ENCODE measurements around the gene HTT.

HTT gene
- 201 to 609 (median 320) reads per million in 18 experiments for total RNA-seq

DNA sequence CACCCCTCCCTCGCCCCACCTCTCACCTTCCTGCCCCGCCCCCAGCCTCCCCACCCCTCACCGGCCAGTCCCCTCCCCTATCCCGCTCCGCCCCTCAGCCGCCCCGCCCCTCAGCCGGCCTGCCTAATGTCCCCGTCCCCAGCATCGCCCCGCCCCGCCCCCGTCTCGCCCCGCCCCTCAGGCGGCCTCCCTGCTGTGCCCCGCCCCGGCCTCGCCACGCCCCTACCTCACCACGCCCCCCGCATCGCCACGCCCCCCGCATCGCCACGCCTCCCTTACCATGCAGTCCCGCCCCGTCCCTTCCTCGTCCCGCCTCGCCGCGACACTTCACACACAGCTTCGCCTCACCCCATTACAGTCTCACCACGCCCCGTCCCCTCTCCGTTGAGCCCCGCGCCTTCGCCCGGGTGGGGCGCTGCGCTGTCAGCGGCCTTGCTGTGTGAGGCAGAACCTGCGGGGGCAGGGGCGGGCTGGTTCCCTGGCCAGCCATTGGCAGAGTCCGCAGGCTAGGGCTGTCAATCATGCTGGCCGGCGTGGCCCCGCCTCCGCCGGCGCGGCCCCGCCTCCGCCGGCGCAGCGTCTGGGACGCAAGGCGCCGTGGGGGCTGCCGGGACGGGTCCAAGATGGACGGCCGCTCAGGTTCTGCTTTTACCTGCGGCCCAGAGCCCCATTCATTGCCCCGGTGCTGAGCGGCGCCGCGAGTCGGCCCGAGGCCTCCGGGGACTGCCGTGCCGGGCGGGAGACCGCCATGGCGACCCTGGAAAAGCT lies at the start of gene HTT, which contains the start of gene HTT-AS:
Gene HTT (plus strand): TSS at position 604 of the 768 bp plus-strand sequence. CDS start 145 bp downstream, at position 749.
Gene HTT-AS (minus strand): TSS at position 461 of the 768 bp plus-strand sequence.
- DNase-seq: peak; percentile 96 to 98

DNA sequence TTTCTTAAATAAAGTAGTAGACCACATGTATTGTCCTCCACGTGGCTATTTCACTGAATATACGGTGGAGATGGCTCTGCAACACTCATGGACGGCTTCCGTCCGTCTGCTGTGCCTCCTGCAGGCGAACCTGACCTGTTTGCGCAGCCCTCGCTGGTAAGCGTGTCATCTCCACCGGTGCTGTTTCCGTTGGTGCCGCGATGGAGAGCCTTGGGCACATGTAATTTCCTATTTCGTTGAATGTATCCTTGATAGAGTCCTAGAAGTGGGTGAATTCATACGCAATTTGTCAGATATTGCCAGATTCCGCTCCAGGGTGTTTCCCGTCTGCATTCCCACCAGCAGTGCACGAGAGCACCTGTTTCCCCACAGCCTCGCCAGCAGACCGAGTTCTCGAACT lies 48.6 kb upstream of the HTT start:
- DNase-seq: no peak

- DNase-seq: no peak
Observed at GRCh38 chr4:3026540-3026939, 47.9 kb upstream of the HTT start.

DNA sequence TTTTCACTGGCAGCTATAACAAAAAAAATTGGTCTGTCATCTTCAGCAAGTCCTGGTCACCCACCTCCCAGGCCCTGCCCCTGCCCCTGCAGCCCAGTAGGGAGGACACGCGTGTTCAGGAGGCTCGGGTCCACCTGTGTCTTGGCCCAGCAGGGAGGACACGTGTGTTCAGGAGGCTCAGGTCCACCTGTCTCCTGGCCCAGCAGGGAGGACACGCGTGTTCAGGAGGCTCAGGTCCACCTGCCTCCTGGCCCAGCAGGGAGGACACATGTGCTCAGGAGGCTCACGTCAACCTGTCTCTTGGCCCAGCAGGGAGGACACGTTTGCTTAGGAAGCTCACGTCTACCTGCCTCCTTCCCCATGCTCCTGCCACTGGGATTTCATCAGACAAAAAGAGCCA lies 45.0 kb upstream of the HTT start:
- no peak for DNase-seq

DNA sequence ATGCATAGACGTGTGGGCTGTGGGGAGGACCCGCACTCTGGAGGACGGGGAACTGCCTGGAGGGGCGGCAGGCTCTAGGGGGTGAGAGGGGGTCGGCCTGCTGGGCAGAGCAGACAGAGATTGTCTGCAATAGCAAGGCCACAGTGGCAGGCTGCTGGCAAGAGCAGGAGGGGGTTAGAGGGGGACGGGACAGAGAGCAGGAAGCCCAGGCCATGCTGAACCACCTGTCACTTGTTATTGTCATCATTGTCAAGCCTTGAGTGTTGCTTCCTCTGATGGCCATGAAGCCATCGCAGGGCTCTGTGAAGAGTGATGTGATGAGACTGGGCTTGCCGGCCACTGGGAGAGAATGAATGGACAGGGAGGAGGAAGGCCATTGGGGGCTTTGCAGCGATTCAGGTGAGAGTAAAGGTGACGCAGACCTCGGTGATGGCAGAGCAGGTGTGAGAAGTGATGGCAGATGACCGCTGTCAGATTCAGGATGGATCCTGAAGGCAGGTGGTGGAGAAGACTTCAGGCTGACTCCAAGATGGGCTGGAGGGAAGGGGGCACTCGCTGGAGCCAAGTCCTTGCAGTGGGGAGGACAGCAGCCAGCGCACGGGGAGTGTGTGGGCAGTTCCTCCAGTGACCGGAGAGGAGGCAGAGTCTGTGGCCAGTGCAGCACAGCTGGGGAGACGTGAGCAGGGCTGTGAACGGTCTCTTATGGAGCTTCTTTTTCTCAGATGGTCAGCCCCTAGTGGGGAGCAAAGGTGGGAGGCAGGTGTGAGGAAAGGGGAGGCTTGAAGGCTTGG lies 43.7 kb upstream of the HTT start:
- no peak for DNase-seq

- DNase-seq: no peak
Observed at GRCh38 chr4:3031357-3032082, 43.0 kb upstream of the HTT start.

- no peak for DNase-seq
Observed at GRCh38 chr4:3034231-3034630, 40.2 kb upstream of the HTT start.

GRCh38 chr4:3035249-3035648 lies 39.2 kb upstream of the HTT start:
- DNase-seq: no peak

DNA sequence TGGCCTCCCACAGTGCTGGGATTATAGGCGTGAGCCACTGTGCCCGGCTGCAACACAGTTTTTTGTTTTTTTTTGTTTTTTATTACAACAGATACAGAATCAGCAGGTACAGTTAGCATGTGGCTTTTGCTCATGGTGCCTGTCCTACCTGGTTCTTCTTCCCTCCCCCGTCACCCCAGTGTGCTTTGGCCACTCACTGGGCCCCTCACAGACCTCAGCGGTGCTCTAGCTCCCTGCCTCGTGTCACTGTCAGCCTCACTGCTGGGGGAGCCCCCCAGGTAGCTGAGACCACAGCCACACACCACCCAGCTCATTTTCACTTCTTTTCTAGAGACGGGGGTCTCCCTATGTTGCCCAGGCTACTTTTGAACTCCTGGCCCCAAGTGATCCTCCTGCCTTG lies 38.8 kb upstream of the HTT start:
- DNase-seq: no peak

DNA sequence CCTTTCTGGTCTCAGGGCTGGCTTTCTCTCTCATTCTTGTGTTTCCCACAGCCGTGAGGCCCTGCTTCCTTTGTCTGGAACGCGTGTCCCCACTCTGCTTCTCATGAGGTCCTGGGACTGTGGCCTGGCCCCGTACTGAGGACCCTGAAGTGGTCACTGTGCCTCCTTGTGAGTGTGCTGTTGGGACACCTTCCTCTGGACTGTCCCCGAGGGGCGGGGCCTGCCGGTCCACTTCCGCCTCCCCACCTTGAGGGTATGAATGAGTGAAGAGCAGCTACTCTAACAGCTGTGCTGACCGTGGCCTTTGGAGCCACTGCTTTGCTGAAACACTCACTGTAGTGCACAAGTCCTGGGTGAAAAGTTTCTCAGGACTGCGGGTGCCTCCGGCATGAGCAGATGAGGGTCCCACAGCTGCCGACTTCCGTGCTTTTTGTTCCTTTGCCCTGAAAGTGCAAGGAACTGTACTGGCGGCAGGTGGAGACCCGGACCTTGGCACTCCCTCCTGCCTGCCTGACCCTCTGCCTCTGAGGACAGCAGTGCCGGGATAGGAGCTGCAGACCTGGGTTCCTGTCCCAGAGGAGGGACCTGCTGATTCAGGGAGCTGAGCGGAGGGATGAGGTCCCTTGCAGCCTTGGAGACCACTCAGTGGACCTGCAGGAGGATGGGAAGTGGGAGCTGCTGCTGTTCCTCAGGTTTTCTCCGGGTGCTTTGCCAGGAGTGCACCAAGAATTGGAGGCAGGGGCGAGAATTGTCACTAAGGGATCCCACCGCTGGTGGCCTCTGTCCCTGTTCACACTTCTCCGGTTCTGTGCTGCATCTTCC lies 38.1 kb upstream of the HTT start:
- DNase-seq: no peak

DNA sequence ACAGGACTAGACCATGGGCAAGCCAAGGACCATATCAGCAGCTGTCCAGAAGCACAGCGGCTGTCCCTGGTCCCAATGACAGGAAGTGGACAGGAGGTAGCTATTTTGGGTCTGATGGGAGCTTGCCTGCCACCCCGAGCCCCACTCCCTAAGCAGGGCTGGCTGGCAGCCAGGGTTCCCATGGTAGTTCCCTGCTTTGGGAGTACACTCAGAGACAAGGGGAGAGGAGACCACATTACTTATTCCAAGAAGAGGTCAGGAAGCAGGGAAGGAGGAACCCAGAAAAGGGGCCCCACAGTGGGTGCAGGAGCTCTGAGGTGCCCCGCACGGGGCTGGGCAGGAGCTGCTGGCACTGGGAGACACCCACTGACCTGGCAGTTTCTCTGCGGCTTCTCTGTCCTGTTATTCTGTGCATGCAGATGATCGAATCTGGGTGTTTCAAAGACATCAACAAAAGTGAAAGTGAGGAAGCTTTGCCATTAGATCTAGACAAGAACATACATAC lies 36.5 kb upstream of the HTT start:
- no peak for DNase-seq

- no peak for DNase-seq
Observed at GRCh38 chr4:3039706-3040366, 34.6 kb upstream of the HTT start.

DNA sequence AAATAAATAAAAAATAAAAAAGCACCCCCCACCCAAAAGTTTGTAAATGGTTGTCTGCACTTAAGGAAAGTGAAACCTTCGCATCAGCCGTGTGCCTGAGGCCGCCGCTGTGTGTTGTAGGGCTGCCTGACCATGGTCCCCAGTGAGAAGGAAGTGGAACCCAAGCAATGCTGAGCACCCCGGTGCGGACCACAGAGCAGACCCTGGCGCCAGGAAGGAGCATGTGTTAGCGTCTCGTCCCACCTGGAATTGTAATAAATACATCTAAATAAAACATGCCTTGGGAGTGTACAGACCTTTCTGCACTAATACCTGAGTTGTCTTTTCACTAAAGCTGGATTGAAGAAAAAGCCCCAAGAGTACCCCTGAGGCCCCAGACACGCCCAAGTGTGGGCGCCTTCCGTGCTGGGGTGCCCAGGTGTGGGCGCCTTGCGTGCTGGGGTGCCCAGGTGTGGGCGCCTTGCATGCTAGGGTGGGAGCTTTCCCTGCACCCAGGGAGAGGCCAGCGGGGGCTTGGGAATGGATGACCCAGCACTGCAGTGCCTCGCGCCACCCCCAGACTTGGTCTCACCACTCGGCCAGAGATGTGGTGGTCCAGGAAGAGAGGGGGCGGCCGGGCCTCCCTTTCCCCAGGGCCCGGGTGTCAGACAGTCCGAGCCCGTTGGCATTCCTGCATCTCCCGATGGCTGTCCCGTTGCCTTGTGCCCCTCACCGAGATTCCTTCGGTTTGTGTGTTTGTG lies 33.9 kb upstream of the HTT start:
- no peak for DNase-seq

GRCh38 chr4:3041192-3042142 lies 33.0 kb upstream of the HTT start:
- DNase-seq: peak; percentile 61 to 78

DNA sequence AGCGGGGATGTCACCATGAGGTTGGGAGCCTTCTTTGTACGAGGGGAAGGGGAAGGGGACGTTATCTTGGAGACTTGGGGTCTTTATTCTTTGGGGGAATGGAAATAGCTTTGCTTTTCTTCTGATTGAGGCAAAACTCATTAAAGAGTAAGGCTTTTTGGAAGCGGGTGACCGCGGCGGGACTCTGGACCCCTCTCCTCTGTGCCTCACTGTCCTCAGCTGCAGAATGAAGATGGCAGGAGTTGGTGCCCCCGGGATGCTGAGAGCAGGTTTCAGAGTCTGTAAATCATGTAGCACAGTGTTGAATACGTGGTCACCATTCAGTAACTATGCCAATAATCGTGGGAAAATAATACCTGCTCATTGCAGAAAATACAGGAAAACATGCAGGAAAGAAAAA lies 32.3 kb upstream of the HTT start:
- no peak for DNase-seq

- DNase-seq: peak; percentile 48 to 57
Observed at GRCh38 chr4:3043282-3044020, 31.0 kb upstream of the HTT start.

- peak; percentile 83 to 97 for DNase-seq
Observed at GRCh38 chr4:3044870-3045819, 29.3 kb upstream of the HTT start.

- peak in 1 of 2 donors; percentile 28 for DNase-seq
Observed at GRCh38 chr4:3046162-3046561, 28.3 kb upstream of the HTT start.

Data from inflammatory macrophage (primary cell).